Calu3 (cell line): ENCODE measurements around the gene OMP. TPM values are rescaled to one million over a fixed set of nuclear protein-coding genes. Genes with fewer than 3 reads are reported as not detected.

Experiments
- BruUV-seq: library from RNA; stranded (reverse); fragments of 400-500 nt; replicated peaks from 2 replicates; lab custom pipeline; 2021; lab: Mats Ljungman, UMichigan
- CTCF ChIA-PET: fragments of 300-600 bp; sonication (Branson Sonifier 250); formaldehyde crosslinking; loops from one replicate; lab custom pipeline; 2022; ENCODE audit warnings: antibody characterized with exemption; lab: Charles Lee
- DNase-seq: peaks from one replicate; pipeline ENCODE4 v3.0.0; 2022
- H3K27ac Mint-ChIP-seq: one replicate; pipeline ENCODE4 v1.8.0; 2022; ENCODE audit warnings: mixed read lengths; ENCODE audit not compliant: unreplicated experiment
- H3K27me3 Mint-ChIP-seq: one replicate; pipeline ENCODE4 v1.8.0; 2022; ENCODE audit warnings: mixed read lengths; ENCODE audit not compliant: unreplicated experiment
- H3K36me3 Mint-ChIP-seq: one replicate; pipeline ENCODE4 v1.8.0; 2022; ENCODE audit warnings: mild to moderate bottlenecking, moderate library complexity, mixed read lengths; ENCODE audit not compliant: insufficient read depth, unreplicated experiment
- H3K4me1 Mint-ChIP-seq: one replicate; pipeline ENCODE4 v1.8.0; 2022; ENCODE audit warnings: mild to moderate bottlenecking, low read depth, mixed read lengths; ENCODE audit not compliant: unreplicated experiment
- H3K4me3 Mint-ChIP-seq: one replicate; pipeline ENCODE4 v1.8.0; 2022; ENCODE audit warnings: mild to moderate bottlenecking, low read depth, moderate library complexity, mixed read lengths; ENCODE audit not compliant: unreplicated experiment
- H3K9me3 Mint-ChIP-seq: one replicate; pipeline ENCODE4 v1.8.0; 2022; ENCODE audit warnings: low read depth, mixed read lengths; ENCODE audit not compliant: unreplicated experiment
- CTCF ChIP-seq: fragments of 200-600 bp; IDR thresholded peaks from one replicate; pipeline ENCODE4 v1.8.0; 2022; ENCODE audit warnings: antibody characterized with exemption; ENCODE audit not compliant: unreplicated experiment
- intact Hi-C: fragments of 100-400 bp; cut with micrococcal nuclease; formaldehyde crosslinking; loops from one replicate; pipeline ENCODE4 v1.10.0; 2022; ENCODE audit not compliant: unreplicated experiment
- total RNA-seq: library from RNA; stranded (reverse); gene quantifications from 2 replicates; pipeline ENCODE4 v1.2.3, GENCODE V29; 2022

The OMP gene
- total RNA-seq, 1 experiment from 2014 or later = 1.1 TPM

- no peak overlapping the region for H3K4me3 Mint-ChIP-seq
- CTCF ChIA-PET = interaction anchor here (0.6 to 1.3 kb wide), 3 partner anchors 49 to 302 kb away, joined by 3 read pairs; no protein-coding TSS in a partner anchor
- H3K36me3 Mint-ChIP-seq = peaks cover 4% of the 10 kb centered on the region
- DNase-seq = no peak
- peaks cover 33% of the 10 kb centered on the region for H3K4me1 Mint-ChIP-seq
- intact Hi-C loops = no loop called here
- no TSS peak for BruUV-seq
- H3K9me3 Mint-ChIP-seq = no peaks in the 10 kb centered on the region
- no peak overlapping the region for H3K27ac Mint-ChIP-seq
- no peaks in the 10 kb centered on the region for H3K27me3 Mint-ChIP-seq
- no peak for TF ChIP-seq CTCF
Observed at GRCh38 chr11:77110836-77111235, 8.2 kb downstream of the OMP start.

GRCh38 chr11:77111277-77111676 lies 8.6 kb downstream of the OMP start:
- H3K4me1 Mint-ChIP-seq = peaks cover 33% of the 10 kb centered on the region
- intact Hi-C loops = no loop called here
- H3K36me3 Mint-ChIP-seq = peaks cover 4% of the 10 kb centered on the region
- no peak for TF ChIP-seq CTCF
- DNase-seq = no peak
- CTCF ChIA-PET = interaction anchor here (0.9 to 1.3 kb wide), 2 partner anchors 191 to 303 kb away, joined by 3 read pairs; no protein-coding TSS in a partner anchor
- H3K27ac Mint-ChIP-seq = no peak overlapping the region
- no peaks in the 10 kb centered on the region for H3K27me3 Mint-ChIP-seq
- no peaks in the 10 kb centered on the region for H3K9me3 Mint-ChIP-seq
- H3K4me3 Mint-ChIP-seq = no peak overlapping the region
- BruUV-seq = no TSS peak

GRCh38 chr11:77111946-77112345 lies 9.3 kb downstream of the OMP start:
- CTCF ChIA-PET = interaction anchor here (1.3 kb wide), 1 partner anchor 192 kb away, joined by 3 read pairs; no protein-coding TSS in a partner anchor
- no peak overlapping the region for H3K4me3 Mint-ChIP-seq
- H3K27ac Mint-ChIP-seq = no peak overlapping the region
- BruUV-seq = no TSS peak
- TF ChIP-seq CTCF = no peak
- H3K27me3 Mint-ChIP-seq = no peaks in the 10 kb centered on the region
- no peak for DNase-seq
- intact Hi-C loops = no loop called here
- H3K4me1 Mint-ChIP-seq = peaks cover 32% of the 10 kb centered on the region
- no peaks in the 10 kb centered on the region for H3K9me3 Mint-ChIP-seq
- peaks cover 4% of the 10 kb centered on the region for H3K36me3 Mint-ChIP-seq

- no TSS peak for BruUV-seq
- Mint-ChIP-seq H3K4me1 (peaks cover 24% of the 10 kb centered on the region), H3K27me3 (no peaks in the 10 kb centered on the region), H3K9me3 (no peaks in the 10 kb centered on the region), H3K4me3 (no peak overlapping the region), H3K36me3 (peaks cover 4% of the 10 kb centered on the region), H3K27ac (no peak overlapping the region)
- TF ChIP-seq CTCF = no peak
- intact Hi-C loops = loop anchor here (1.0 kb wide), 1 partner anchor 66 kb away; no protein-coding TSS in a partner anchor
- DNase-seq = no peak
- CTCF ChIA-PET = interaction anchor here (1.1 kb wide), 1 partner anchor 65 kb away, joined by 4 read pairs; no protein-coding TSS in a partner anchor
Observed at GRCh38 chr11:77112641-77113381, 10.2 kb downstream of the OMP start.
